Measurements from ENCODE around the gene GARS1.
"Not testable (repeated sequence)": the region's sequence is repeated elsewhere in the genome, so short reads cannot be mapped to it uniquely, and the experiment has no call there.

The GARS1 gene

DNA sequence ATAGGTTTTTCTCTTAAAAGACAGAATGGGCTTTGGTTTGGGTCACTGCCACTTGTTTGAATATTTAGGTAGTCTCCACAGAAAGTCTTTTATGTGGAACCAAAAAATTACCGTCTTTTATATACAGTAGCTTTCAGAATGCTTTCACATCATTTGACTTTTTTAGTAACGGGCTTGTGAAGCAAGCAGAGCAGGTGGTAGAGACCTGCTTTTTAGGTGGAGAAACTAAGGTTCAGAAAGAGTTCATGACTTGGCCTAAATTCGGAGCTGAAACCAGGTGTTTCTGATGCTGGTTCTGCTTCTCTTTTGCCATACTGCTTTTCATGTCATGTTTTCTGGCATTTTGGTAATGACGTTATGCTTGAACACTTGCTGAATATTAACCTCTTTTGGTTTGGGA, 36.3 kb downstream of the GARS1 start:
- Histone ChIP-seq H3K27ac (no peak overlapping the region), H3K4me3 (no peak overlapping the region), H3K36me3 (peaks cover 82 to 97% (median 86%) of the 10 kb centered on the region in 3 donors), H3K9me3 (no peaks in the 10 kb centered on the region), H3K4me1 (no peaks in the 10 kb centered on the region), H3K27me3 (no peaks in the 10 kb centered on the region)
- TF ChIP-seq, protein P1, sequence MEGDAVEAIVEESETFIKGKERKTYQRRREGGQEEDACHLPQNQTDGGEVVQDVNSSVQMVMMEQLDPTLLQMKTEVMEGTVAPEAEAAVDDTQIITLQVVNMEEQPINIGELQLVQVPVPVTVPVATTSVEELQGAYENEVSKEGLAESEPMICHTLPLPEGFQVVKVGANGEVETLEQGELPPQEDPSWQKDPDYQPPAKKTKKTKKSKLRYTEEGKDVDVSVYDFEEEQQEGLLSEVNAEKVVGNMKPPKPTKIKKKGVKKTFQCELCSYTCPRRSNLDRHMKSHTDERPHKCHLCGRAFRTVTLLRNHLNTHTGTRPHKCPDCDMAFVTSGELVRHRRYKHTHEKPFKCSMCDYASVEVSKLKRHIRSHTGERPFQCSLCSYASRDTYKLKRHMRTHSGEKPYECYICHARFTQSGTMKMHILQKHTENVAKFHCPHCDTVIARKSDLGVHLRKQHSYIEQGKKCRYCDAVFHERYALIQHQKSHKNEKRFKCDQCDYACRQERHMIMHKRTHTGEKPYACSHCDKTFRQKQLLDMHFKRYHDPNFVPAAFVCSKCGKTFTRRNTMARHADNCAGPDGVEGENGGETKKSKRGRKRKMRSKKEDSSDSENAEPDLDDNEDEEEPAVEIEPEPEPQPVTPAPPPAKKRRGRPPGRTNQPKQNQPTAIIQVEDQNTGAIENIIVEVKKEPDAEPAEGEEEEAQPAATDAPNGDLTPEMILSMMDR (IDR thresholded peaks at IDR 0.05) = no peak
- intact Hi-C loops (cut with DNase I; ENCODE audit: low total_unique reads) = no loop called here
- no peak for DNase-seq

DNA sequence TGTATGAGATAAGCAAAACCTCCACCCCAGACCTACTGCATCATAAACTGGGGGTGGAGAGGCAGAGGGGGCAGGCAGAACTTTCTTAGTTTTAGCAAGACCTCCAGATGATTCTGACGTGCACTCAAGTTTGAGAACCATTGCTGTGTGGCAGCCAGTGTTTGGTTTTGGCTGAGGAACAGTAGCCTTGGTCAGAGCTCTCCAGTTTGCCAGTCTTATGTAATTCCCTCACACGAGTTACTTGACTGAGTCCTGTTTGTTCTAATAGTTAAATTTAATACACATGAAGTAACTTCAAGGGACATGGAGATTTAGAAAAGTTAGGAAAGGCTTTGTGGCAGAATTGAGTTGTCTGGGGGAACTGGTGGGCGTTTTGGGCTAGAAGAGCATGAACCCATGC, 38.5 kb downstream of the GARS1 start:
- Histone ChIP-seq H3K4me1 (no peaks in the 10 kb centered on the region), H3K36me3 (peaks cover 64 to 76% (median 65%) of the 10 kb centered on the region in 3 donors), H3K27me3 (no peaks in the 10 kb centered on the region), H3K27ac (no peak overlapping the region), H3K4me3 (no peak overlapping the region), H3K9me3 (no peaks in the 10 kb centered on the region)
- no peak for DNase-seq
- intact Hi-C loops (cut with DNase I; ENCODE audit: low total_unique reads) = no loop called here
- TF ChIP-seq, protein P1 (IDR thresholded peaks at IDR 0.05) = no peak

DNA sequence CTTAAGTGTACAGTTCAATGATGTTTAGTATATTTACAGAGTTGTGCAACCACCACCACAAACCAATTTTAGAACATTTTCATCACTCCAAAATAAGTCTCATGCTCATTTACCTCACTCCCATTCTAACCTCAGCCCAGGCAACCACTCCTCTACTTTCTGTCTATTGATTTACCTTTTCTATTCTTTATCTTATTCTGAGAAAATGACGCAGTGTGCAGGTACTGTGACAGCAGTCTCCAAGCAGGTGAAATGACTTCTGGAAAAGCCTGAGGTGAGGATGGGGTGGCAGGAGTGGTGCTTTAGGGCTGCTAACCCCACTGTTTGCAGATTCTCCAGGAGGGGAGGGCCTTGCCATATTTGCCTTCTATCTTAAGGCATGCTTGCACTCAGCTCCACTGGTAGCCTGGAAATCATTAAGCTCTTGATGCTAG, 39.5 kb downstream of the GARS1 start:
- Histone ChIP-seq H3K4me3 (no peak overlapping the region), H3K27me3 (no peaks in the 10 kb centered on the region), H3K27ac (no peak overlapping the region), H3K9me3 (no peaks in the 10 kb centered on the region), H3K4me1 (no peaks in the 10 kb centered on the region), H3K36me3 (peaks cover 54 to 67% (median 60%) of the 10 kb centered on the region in 3 donors)
- intact Hi-C loops (cut with DNase I; ENCODE audit: low total_unique reads) = no loop called here
- TF ChIP-seq, protein P1 (IDR thresholded peaks at IDR 0.05) = no peak
- no peak for DNase-seq

DNA sequence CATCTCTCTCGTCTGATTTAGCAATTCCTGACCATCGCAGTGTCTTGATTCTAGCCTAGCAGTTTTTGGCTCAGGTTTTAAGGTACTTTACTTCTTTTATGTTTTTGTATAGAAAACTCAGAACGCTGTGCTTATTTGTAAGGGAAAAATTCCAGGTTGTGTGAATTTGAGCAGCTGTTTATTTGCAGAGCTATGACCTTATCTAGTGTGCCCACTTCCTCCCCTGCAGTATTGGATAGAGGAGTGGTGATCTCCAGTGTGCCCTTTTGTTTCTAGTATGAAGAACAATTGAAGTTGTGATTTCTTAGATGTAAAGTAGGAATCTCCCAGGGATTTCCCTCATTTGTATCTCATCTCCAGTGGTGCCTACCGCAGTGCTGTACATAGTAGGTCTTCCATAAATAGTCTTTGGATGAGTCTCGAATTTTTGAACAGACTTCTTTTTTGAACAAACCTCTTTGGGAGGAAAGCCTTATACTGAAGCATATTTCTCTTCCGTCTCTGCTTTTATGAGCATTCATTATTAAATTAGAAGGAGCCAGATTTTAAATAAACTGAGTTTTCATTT, 40.0 kb downstream of the GARS1 start:
- TF ChIP-seq, protein P1 (IDR thresholded peaks at IDR 0.05) = no peak
- no peak overlapping the region for H3K27ac ChIP-seq
- no peak overlapping the region for H3K4me3 ChIP-seq
- H3K27me3 ChIP-seq = no peaks in the 10 kb centered on the region
- intact Hi-C loops (cut with DNase I; ENCODE audit: low total_unique reads) = no loop called here
- no peak for DNase-seq
- H3K4me1 ChIP-seq = no peaks in the 10 kb centered on the region
- H3K36me3 ChIP-seq = peaks cover 51 to 62% (median 55%) of the 10 kb centered on the region in 3 donors
- no peaks in the 10 kb centered on the region for H3K9me3 ChIP-seq

DNA sequence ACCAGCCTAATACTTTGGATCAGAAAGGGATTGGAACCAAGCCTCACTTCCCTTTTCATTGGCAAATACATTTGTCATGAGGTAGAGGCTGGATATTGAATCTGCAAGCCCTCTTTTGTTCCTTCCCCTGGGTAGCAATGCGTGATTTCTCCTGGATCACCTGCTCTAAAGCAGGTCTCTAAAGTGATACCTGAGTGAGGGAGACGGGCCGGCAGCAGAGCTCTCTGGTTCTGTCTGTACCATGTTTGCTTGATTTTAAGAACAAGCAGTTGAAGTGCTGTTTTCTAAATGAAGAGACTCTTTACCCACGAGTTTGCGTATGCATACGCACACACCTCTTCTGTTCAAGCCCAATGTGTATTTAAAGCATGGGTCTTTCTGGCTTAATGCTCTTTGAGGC, 41.1 kb downstream of the GARS1 start:
- no peaks in the 10 kb centered on the region for H3K9me3 ChIP-seq
- TF ChIP-seq, protein P1 (IDR thresholded peaks at IDR 0.05) = no peak
- H3K4me1 ChIP-seq = no peaks in the 10 kb centered on the region
- H3K4me3 ChIP-seq = no peak overlapping the region
- intact Hi-C loops (cut with DNase I; ENCODE audit: low total_unique reads) = no loop called here
- H3K27me3 ChIP-seq = no peaks in the 10 kb centered on the region
- H3K27ac ChIP-seq = no peak overlapping the region
- H3K36me3 ChIP-seq = peaks cover 46 to 52% (median 51%) of the 10 kb centered on the region in 3 donors
- no peak for DNase-seq

DNA sequence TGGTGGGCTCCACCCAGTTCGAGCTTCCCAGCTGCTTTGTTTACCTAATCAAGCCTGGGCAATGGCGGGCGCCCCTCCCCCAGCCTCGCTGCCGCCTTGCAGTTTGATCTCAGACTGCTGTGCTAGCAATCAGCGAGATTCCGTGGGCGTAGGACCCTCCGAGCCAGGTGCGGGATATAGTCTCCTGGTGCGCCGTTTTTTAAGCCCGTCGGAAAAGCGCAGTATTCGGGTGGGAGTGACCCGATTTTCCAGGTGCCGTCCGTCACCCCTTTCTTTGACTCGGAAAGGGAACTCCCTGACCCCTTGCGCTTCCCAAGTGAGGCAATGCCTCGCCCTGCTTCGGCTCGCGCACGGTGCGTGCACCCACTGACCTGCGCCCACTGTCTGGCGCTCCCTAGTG, 47.6 kb downstream of the GARS1 start:
- H3K27ac ChIP-seq; intact Hi-C loops (cut with DNase I; ENCODE audit: low total_unique reads); H3K4me3 ChIP-seq; H3K9me3 ChIP-seq; H3K4me1 ChIP-seq; DNase-seq; H3K27me3 ChIP-seq: not testable (repeated sequence)
- peaks cover 0 to 21% (median 0%) of the 10 kb centered on the region in 3 donors for H3K36me3 ChIP-seq

Measured in tibial artery (tissue), 4 donors.